ENCODE data around the gene PRKD2. TPM values are rescaled to one million over a fixed set of nuclear protein-coding genes. Genes with fewer than 3 reads are reported as not detected.

Gene PRKD2
- total and polyA plus RNA-seq, 8 donors: 13.8 to 90.3 (median 21.0) TPM

GRCh38 chr19:46731007-46731501 lies 14.1 kb upstream of the PRKD2 start:
- Histone ChIP-seq H3K36me3 (peaks cover 13 to 59% (median 18%) of the 10 kb centered on the region in 3 donors), H3K4me3 (no peak overlapping the region), H3K27me3 (no peaks in the 10 kb centered on the region), H3K4me1 (no peaks in the 10 kb centered on the region), H3K9me3 (no peaks in the 10 kb centered on the region), H3K27ac (no peak overlapping the region)
- DNase-seq (peak in 1 of 6 donors; percentile 20), FAIRE-seq (no peak), ATAC-seq (peak in 2 of 4 donors; percentile 36 to 41)
- intact Hi-C loops (cut with DNase I): no loop called here
- 79 to 87% methylated on average over 14 of the region's 14 CpGs for WGBS, 2 donors
- TF ChIP-seq, protein P1, sequence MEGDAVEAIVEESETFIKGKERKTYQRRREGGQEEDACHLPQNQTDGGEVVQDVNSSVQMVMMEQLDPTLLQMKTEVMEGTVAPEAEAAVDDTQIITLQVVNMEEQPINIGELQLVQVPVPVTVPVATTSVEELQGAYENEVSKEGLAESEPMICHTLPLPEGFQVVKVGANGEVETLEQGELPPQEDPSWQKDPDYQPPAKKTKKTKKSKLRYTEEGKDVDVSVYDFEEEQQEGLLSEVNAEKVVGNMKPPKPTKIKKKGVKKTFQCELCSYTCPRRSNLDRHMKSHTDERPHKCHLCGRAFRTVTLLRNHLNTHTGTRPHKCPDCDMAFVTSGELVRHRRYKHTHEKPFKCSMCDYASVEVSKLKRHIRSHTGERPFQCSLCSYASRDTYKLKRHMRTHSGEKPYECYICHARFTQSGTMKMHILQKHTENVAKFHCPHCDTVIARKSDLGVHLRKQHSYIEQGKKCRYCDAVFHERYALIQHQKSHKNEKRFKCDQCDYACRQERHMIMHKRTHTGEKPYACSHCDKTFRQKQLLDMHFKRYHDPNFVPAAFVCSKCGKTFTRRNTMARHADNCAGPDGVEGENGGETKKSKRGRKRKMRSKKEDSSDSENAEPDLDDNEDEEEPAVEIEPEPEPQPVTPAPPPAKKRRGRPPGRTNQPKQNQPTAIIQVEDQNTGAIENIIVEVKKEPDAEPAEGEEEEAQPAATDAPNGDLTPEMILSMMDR (IDR thresholded peaks at IDR 0.05): no peak

DNA sequence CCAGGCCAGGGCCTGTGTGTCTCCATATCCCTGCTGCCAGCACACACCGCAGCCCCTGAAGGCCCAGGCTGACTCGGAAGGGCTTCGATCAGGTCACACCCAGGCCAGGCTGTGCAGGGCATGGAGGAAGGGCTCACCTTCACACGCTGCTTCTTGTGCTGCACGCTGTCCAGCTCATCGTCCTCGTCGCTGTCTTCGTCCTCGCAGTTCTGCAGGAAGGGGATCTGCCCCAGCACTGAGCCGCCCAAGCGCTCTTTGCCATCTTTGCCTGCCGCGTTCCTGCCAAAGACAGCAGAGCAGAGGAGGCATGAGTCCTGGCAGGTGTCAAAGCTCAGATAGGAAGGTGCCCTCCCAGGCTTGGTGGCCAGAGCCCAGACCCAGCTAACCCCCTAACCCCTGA lies 13.7 kb upstream of the PRKD2 start:
- DNase-seq (no peak), FAIRE-seq (no peak), ATAC-seq (no peak)
- Histone ChIP-seq H3K4me3 (no peak overlapping the region), H3K4me1 (no peaks in the 10 kb centered on the region), H3K27ac (no peak overlapping the region), H3K27me3 (no peaks in the 10 kb centered on the region), H3K36me3 (peaks cover 13 to 64% (median 18%) of the 10 kb centered on the region in 3 donors), H3K9me3 (no peaks in the 10 kb centered on the region)
- intact Hi-C loops (cut with DNase I): no loop called here
- WGBS, 2 donors: 93 to 94% methylated on average over 14 of the region's 14 CpGs
- TF ChIP-seq, protein P1 (IDR thresholded peaks at IDR 0.05): no peak

DNA sequence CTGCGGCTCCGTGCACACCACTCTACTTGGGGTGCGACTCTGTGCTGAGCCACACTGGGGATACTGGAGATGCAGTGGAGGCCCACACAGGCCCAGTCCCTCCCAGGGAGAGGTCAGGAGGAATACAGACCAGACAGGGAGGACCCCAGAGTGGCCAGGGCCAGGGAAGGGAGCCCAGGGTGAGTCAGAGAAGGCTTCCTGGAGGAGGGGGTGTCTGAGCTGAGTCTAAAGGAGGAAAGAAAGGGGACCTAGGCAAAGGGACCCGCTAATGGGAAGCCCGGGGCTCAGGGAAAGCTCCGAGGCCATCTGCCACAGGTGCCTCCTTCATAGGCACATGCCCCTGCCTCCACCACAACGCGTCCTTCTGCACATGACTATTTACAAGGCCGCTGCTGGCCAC lies 13.3 kb upstream of the PRKD2 start:
- H3K4me1 ChIP-seq: no peaks in the 10 kb centered on the region
- peaks cover 13 to 67% (median 19%) of the 10 kb centered on the region in 3 donors for H3K36me3 ChIP-seq
- no peak overlapping the region for H3K4me3 ChIP-seq
- WGBS, 2 donors: 91 to 95% methylated on average over 8 to 9 of the region's 9 CpGs
- TF ChIP-seq, protein P1 (IDR thresholded peaks at IDR 0.05): no peak
- intact Hi-C loops (cut with DNase I): no loop called here
- DNase-seq (no peak), ATAC-seq (no peak), FAIRE-seq (no peak)
- H3K27ac ChIP-seq: no peak overlapping the region
- H3K27me3 ChIP-seq: no peaks in the 10 kb centered on the region
- no peaks in the 10 kb centered on the region for H3K9me3 ChIP-seq

- intact Hi-C loops (cut with DNase I): no loop called here
- no peak for DNase-seq
- Histone ChIP-seq H3K9me3 (no peaks in the 10 kb centered on the region), H3K4me1 (no peaks in the 10 kb centered on the region), H3K27ac (no peak overlapping the region), H3K27me3 (no peaks in the 10 kb centered on the region), H3K36me3 (peaks cover 13 to 69% (median 24%) of the 10 kb centered on the region in 3 donors), H3K4me3 (no peak overlapping the region)
- FAIRE-seq: no peak
- TF ChIP-seq, protein P1 (IDR thresholded peaks at IDR 0.05): no peak
- ATAC-seq: no peak
- WGBS, 2 donors: 87 to 92% methylated on average over 7 of the region's 7 CpGs
These were observed 12.8 kb upstream of the PRKD2 start for GRCh38 chr19:46729696-46730095.

DNA sequence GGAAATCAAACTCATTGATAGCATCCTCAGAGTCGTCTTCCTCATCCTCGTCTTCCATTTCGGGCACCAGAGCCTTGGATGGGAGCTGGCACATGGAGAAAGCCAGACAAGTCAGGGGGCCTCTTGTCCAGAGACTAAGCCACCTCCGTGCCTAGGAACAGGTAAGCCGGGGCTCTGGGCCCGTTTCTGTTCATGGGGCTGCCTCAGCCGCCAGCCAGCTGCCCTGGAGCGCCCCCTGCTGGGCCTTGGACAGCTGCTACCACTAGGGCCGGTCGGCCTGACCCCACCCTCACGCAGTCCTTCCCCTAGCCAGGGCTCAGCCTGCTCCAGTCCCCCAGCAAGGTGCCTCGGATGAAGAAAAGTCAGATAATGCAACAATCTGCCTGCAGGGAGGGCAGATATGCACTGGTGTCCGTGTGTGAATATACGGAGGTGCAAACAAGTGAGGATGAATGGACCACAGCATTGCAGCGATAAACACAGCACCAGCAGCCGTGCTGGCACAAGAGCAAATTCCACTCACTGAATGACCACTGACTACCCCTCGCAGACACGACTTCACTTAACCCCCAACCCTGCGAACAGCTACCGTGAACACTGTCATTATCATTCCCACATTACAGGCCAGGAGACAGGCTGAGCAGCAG lies 11.9 kb upstream of the PRKD2 start:
- peak; percentile 69 to 83 (median 76) for ATAC-seq
- no peaks in the 10 kb centered on the region for H3K27me3 ChIP-seq
- DNase-seq: peak in 4 of 6 donors; percentile 70 to 92 (median 81)
- no peak overlapping the region for H3K4me3 ChIP-seq
- WGBS, 2 donors: 43 to 44% methylated on average over 20 of the region's 20 CpGs
- peaks cover 13 to 70% (median 31%) of the 10 kb centered on the region in 3 donors for H3K36me3 ChIP-seq
- no peaks in the 10 kb centered on the region for H3K9me3 ChIP-seq
- TF ChIP-seq, protein P1 (IDR thresholded peaks at IDR 0.05): peak; percentile 82 to 94 (median 90)
- H3K27ac ChIP-seq: no peak overlapping the region
- H3K4me1 ChIP-seq: no peaks in the 10 kb centered on the region
- intact Hi-C loops (cut with DNase I): no loop called here
- FAIRE-seq: no peak
